GM23338 (cell line): ENCODE data around the gene ITCH. TPM values are rescaled to one million over a fixed set of nuclear protein-coding genes. Genes with fewer than 3 reads are reported as not detected.

Experiments used
- ATAC-seq: fragments of 200-7000 bp; cut with Tn5 transposase; 3 replicates; pipeline ENCODE4 v1.9.1; 2020
- DNase-seq: peaks from one replicate; pipeline ENCODE4 v3.0.0-alpha.2; 2015; ENCODE audit warnings: low spot score
- H2AFZ ChIP-seq: fragments of 200-600 bp; sonication (generic); 2 replicates; pipeline ENCODE4 v1.8.0; 2016; ENCODE audit warnings: antibody characterized with exemption, mild to moderate bottlenecking, moderate library complexity
- H3F3A ChIP-seq: fragments of 200-600 bp; sonication (generic); replicated peaks from 2 replicates; pipeline ENCODE4 v1.8.0; 2017; ENCODE audit warnings: antibody characterized with exemption, mixed run types, low read depth
- H3K27ac ChIP-seq: fragments of 200-600 bp; sonication (generic); 2 replicates; pipeline ENCODE4 v1.6.1; 2016; ENCODE audit warnings: low read depth
- H3K27me3 ChIP-seq: fragments of 200-600 bp; sonication (generic); 2 replicates; pipeline ENCODE4 v1.8.0; 2016; ENCODE audit warnings: mild to moderate bottlenecking, mixed run types, moderate library complexity; ENCODE audit not compliant: insufficient read depth
- H3K36me3 ChIP-seq: fragments of 200-600 bp; sonication (generic); 2 replicates; pipeline ENCODE4 v1.8.0; 2016; ENCODE audit warnings: mild to moderate bottlenecking; ENCODE audit not compliant: insufficient read depth
- H3K4me1 ChIP-seq: fragments of 200-600 bp; sonication (generic); 2 replicates; pipeline ENCODE4 v1.8.0; 2016; ENCODE audit warnings: mild to moderate bottlenecking, moderate library complexity; ENCODE audit not compliant: insufficient read depth
- H3K4me2 ChIP-seq: fragments of 200-600 bp; sonication (generic); 2 replicates; pipeline ENCODE4 v1.7.1; 2017; ENCODE audit warnings: mixed run types
- H3K4me3 ChIP-seq: fragments of 200-600 bp; sonication (generic); 2 replicates; pipeline ENCODE4 v1.6.1; 2016; ENCODE audit warnings: mixed run types
- H3K79me2 ChIP-seq: fragments of 200-600 bp; sonication (generic); replicated peaks from 2 replicates; pipeline ENCODE4 v1.8.0; 2017; ENCODE audit warnings: mild to moderate bottlenecking; ENCODE audit not compliant: insufficient read depth
- H3K9me2 ChIP-seq: fragments of 200-600 bp; sonication (generic); 2 replicates; pipeline ENCODE4 v1.8.0; 2017; ENCODE audit not compliant: insufficient read depth
- H4K20me1 ChIP-seq: fragments of 200-600 bp; sonication (generic); replicated peaks from 2 replicates; pipeline ENCODE4 v1.8.0; 2017; ENCODE audit warnings: mild to moderate bottlenecking; ENCODE audit not compliant: insufficient read depth
- H3K27ac Mint-ChIP-seq: 2 replicates; pipeline ENCODE4 v1.8.0; 2020; ENCODE audit warnings: inconsistent platforms, mild to moderate bottlenecking, moderate library complexity, mixed read lengths
- H3K27me3 Mint-ChIP-seq: 3 replicates; pipeline ENCODE4 v1.8.0; 2022; ENCODE audit warnings: low read depth, mild to moderate bottlenecking, moderate library complexity, mixed read lengths, inconsistent platforms; ENCODE audit not compliant: insufficient read depth, poor library complexity
- H3K36me3 Mint-ChIP-seq: 3 replicates; pipeline ENCODE4 v1.8.0; 2021; ENCODE audit warnings: low read depth, mild to moderate bottlenecking, inconsistent platforms, moderate library complexity, mixed read lengths
- H3K4me1 Mint-ChIP-seq: 3 replicates; pipeline ENCODE4 v1.8.0; 2020; ENCODE audit warnings: mild to moderate bottlenecking, inconsistent platforms, mixed read lengths
- H3K4me3 Mint-ChIP-seq: 3 replicates; pipeline ENCODE4 v1.8.0; 2021; ENCODE audit warnings: moderate library complexity, mild to moderate bottlenecking, inconsistent platforms, mixed read lengths
- H3K9me3 Mint-ChIP-seq: 3 replicates; pipeline ENCODE4 v1.8.0; 2020; ENCODE audit warnings: moderate library complexity, mild to moderate bottlenecking, inconsistent platforms, mixed read lengths
- CREB1 ChIP-seq: fragments of 250-450 bp; sonication (Bioruptor Pico); IDR thresholded peaks from 2 replicates; pipeline ENCODE4 v1.5.0; 2020; ENCODE audit warnings: low read depth, mild to moderate bottlenecking, moderate library complexity
- EZH2 ChIP-seq: fragments of 200-600 bp; sonication (generic); IDR thresholded peaks from one replicate; pipeline ENCODE4 v1.8.0; 2017; ENCODE audit warnings: antibody characterized with exemption, mild to moderate bottlenecking, low read depth; ENCODE audit not compliant: unreplicated experiment
- EZH2phosphoT487 ChIP-seq: fragments of 200-600 bp; sonication (generic); IDR thresholded peaks from one replicate; pipeline ENCODE4 v1.8.1; 2018; ENCODE audit warnings: antibody characterized with exemption; ENCODE audit not compliant: unreplicated experiment
- JUNB ChIP-seq: IDR thresholded peaks from one replicate; pipeline ENCODE4 v1.6.1; 2016; ENCODE audit warnings: antibody characterized with exemption; ENCODE audit not compliant: unreplicated experiment
- NANOG ChIP-seq: IDR thresholded peaks from 2 replicates; pipeline ENCODE4 v1.6.1; 2016; ENCODE audit warnings: antibody characterized with exemption, borderline replicate concordance
- POLR2AphosphoS5 ChIP-seq: IDR thresholded peaks from 2 replicates; pipeline ENCODE4 v1.6.1; 2016; ENCODE audit warnings: antibody characterized with exemption, low read depth
- STAT1 ChIP-seq: IDR thresholded peaks from one replicate; pipeline ENCODE4 v1.6.1; 2016; ENCODE audit warnings: antibody characterized with exemption; ENCODE audit not compliant: unreplicated experiment
- ZNF114 ChIP-seq: fragments of 250-450 bp; sonication (Bioruptor Pico); IDR thresholded peaks from 2 replicates; pipeline ENCODE4 v1.5.0; 2020; ENCODE audit warnings: mild to moderate bottlenecking, moderate library complexity
- ZNF331 ChIP-seq: fragments of 250-450 bp; sonication (Bioruptor Pico); IDR thresholded peaks from 2 replicates; pipeline ENCODE4 v1.5.0; 2020; ENCODE audit warnings: low read depth, mild to moderate bottlenecking, moderate library complexity
- polyA plus RNA-seq: library from polyadenylated mRNA; unstranded; fragments of >200 nt; fragmentation: Nextera tagmentation; extraction: Ambion mirVana; gene quantifications from 2 replicates; pipeline ENCODE4 v1.2.1, GENCODE V29; 2016
- total RNA-seq: library from RNA; depleted of rRNA; stranded (reverse); fragments of >200 nt; shearing (Covaris generic); gene quantifications from 2 replicates; pipeline ENCODE4 v1.2.3, GENCODE V29; 2014
- TF ChIP-seq, protein P1 (sequence below): IDR thresholded peaks from one replicate; pipeline ENCODE4 v1.6.1; 2018; ENCODE audit warnings: antibody characterized with exemption; ENCODE audit not compliant: unreplicated experiment
- TF ChIP-seq, protein P2 (sequence below), 2 experiments: fragments of 200-600 bp in 1 of 2; sonication (generic) in 1 of 2; conservative IDR thresholded peaks; 2 replicates each; pipeline versions ENCODE4 v1.5.1 to v1.6.1; 2016 to 2017; ENCODE audit warnings: antibody characterized with exemption in 2 of 2, low read depth in 2 of 2, mild to moderate bottlenecking in 2 of 2, moderate library complexity in 1 of 2
- TF ChIP-seq, protein P3 (sequence below): fragments of 250-450 bp; sonication (Bioruptor Pico); IDR thresholded peaks from 2 replicates; pipeline ENCODE4 v1.5.0; 2020; ENCODE audit warnings: mild to moderate bottlenecking, moderate library complexity
- TF ChIP-seq, protein P4 (sequence below): IDR thresholded peaks from 2 replicates; pipeline ENCODE4 v1.6.1; 2016; ENCODE audit warnings: antibody characterized with exemption

Gene ITCH
- total and polyA plus RNA-seq, 2 experiments from 2014 or later = 16.4 to 31.6 TPM

DNA sequence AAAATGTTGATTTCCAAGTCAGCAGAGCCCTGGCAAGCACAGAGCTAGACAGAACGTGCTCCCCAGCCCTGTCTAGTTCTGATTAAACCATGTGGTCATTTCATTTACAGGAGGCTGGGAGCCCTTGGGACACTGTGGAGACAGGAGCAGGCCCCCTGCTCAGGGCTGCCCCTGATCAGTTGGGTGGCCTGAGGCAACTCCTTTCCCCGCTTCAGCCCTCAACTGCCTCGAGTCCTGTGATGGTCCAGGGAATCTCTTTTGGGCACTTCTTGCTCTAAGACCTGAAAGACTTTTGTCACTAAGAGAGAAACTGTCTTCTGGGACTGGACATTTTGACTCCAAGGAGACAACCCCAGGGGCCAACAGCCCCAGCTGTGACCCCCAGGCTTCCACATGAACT is 166.7 kb downstream of the ITCH start:
- no peak overlapping the region for H3K4me2 ChIP-seq
- no peak overlapping the region for H2AFZ ChIP-seq
- no peak for TF ChIP-seq JUNB
- no peak for TF ChIP-seq ZNF114 (CRISPR knock-in tag)
- no peak for TF ChIP-seq STAT1
- TF ChIP-seq, protein P1, sequence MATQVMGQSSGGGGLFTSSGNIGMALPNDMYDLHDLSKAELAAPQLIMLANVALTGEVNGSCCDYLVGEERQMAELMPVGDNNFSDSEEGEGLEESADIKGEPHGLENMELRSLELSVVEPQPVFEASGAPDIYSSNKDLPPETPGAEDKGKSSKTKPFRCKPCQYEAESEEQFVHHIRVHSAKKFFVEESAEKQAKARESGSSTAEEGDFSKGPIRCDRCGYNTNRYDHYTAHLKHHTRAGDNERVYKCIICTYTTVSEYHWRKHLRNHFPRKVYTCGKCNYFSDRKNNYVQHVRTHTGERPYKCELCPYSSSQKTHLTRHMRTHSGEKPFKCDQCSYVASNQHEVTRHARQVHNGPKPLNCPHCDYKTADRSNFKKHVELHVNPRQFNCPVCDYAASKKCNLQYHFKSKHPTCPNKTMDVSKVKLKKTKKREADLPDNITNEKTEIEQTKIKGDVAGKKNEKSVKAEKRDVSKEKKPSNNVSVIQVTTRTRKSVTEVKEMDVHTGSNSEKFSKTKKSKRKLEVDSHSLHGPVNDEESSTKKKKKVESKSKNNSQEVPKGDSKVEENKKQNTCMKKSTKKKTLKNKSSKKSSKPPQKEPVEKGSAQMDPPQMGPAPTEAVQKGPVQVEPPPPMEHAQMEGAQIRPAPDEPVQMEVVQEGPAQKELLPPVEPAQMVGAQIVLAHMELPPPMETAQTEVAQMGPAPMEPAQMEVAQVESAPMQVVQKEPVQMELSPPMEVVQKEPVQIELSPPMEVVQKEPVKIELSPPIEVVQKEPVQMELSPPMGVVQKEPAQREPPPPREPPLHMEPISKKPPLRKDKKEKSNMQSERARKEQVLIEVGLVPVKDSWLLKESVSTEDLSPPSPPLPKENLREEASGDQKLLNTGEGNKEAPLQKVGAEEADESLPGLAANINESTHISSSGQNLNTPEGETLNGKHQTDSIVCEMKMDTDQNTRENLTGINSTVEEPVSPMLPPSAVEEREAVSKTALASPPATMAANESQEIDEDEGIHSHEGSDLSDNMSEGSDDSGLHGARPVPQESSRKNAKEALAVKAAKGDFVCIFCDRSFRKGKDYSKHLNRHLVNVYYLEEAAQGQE = no peak
- no peak for TF ChIP-seq POLR2AphosphoS5
- TF ChIP-seq, protein P2, sequence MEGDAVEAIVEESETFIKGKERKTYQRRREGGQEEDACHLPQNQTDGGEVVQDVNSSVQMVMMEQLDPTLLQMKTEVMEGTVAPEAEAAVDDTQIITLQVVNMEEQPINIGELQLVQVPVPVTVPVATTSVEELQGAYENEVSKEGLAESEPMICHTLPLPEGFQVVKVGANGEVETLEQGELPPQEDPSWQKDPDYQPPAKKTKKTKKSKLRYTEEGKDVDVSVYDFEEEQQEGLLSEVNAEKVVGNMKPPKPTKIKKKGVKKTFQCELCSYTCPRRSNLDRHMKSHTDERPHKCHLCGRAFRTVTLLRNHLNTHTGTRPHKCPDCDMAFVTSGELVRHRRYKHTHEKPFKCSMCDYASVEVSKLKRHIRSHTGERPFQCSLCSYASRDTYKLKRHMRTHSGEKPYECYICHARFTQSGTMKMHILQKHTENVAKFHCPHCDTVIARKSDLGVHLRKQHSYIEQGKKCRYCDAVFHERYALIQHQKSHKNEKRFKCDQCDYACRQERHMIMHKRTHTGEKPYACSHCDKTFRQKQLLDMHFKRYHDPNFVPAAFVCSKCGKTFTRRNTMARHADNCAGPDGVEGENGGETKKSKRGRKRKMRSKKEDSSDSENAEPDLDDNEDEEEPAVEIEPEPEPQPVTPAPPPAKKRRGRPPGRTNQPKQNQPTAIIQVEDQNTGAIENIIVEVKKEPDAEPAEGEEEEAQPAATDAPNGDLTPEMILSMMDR (conservative IDR thresholded peaks at IDR 0.05; ENCODE audit: low read depth in 2 of 2) = no peak
- TF ChIP-seq CREB1 (CRISPR knock-in tag) = no peak
- no peak for TF ChIP-seq ZNF331 (CRISPR knock-in tag)
- no peak for TF ChIP-seq EZH2phosphoT487
- TF ChIP-seq, protein P3, sequence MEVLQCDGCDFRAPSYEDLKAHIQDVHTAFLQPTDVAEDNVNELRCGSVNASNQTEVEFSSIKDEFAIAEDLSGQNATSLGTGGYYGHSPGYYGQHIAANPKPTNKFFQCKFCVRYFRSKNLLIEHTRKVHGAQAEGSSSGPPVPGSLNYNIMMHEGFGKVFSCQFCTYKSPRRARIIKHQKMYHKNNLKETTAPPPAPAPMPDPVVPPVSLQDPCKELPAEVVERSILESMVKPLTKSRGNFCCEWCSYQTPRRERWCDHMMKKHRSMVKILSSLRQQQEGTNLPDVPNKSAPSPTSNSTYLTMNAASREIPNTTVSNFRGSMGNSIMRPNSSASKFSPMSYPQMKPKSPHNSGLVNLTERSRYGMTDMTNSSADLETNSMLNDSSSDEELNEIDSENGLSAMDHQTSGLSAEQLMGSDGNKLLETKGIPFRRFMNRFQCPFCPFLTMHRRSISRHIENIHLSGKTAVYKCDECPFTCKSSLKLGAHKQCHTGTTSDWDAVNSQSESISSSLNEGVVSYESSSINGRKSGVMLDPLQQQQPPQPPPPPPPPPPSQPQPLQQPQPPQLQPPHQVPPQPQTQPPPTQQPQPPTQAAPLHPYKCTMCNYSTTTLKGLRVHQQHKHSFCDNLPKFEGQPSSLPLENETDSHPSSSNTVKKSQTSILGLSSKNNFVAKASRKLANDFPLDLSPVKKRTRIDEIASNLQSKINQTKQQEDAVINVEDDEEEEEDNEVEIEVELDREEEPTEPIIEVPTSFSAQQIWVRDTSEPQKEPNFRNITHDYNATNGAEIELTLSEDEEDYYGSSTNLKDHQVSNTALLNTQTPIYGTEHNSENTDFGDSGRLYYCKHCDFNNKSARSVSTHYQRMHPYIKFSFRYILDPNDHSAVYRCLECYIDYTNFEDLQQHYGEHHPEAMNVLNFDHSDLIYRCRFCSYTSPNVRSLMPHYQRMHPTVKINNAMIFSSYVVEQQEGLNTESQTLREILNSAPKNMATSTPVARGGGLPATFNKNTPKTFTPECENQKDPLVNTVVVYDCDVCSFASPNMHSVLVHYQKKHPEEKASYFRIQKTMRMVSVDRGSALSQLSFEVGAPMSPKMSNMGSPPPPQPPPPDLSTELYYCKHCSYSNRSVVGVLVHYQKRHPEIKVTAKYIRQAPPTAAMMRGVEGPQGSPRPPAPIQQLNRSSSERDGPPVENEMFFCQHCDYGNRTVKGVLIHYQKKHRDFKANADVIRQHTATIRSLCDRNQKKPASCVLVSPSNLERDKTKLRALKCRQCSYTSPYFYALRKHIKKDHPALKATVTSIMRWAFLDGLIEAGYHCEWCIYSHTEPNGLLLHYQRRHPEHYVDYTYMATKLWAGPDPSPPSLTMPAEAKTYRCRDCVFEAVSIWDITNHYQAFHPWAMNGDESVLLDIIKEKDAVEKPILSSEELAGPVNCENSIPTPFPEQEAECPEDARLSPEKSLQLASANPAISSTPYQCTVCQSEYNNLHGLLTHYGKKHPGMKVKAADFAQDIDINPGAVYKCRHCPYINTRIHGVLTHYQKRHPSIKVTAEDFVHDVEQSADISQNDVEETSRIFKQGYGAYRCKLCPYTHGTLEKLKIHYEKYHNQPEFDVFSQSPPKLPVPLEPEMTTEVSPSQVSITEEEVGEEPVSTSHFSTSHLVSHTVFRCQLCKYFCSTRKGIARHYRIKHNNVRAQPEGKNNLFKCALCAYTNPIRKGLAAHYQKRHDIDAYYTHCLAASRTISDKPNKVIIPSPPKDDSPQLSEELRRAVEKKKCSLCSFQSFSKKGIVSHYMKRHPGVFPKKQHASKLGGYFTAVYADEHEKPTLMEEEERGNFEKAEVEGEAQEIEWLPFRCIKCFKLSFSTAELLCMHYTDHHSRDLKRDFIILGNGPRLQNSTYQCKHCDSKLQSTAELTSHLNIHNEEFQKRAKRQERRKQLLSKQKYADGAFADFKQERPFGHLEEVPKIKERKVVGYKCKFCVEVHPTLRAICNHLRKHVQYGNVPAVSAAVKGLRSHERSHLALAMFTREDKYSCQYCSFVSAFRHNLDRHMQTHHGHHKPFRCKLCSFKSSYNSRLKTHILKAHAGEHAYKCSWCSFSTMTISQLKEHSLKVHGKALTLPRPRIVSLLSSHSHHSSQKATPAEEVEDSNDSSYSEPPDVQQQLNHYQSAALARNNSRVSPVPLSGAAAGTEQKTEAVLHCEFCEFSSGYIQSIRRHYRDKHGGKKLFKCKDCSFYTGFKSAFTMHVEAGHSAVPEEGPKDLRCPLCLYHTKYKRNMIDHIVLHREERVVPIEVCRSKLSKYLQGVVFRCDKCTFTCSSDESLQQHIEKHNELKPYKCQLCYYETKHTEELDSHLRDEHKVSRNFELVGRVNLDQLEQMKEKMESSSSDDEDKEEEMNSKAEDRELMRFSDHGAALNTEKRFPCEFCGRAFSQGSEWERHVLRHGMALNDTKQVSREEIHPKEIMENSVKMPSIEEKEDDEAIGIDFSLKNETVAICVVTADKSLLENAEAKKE (CRISPR knock-in tag) = no peak
- no peak for TF ChIP-seq NANOG
- TF ChIP-seq EZH2 = no peak
- TF ChIP-seq, protein P4, sequence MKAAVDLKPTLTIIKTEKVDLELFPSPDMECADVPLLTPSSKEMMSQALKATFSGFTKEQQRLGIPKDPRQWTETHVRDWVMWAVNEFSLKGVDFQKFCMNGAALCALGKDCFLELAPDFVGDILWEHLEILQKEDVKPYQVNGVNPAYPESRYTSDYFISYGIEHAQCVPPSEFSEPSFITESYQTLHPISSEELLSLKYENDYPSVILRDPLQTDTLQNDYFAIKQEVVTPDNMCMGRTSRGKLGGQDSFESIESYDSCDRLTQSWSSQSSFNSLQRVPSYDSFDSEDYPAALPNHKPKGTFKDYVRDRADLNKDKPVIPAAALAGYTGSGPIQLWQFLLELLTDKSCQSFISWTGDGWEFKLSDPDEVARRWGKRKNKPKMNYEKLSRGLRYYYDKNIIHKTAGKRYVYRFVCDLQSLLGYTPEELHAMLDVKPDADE = no peak
- H3K27me3 Mint-ChIP-seq = no peaks in the 10 kb centered on the region
- ATAC-seq (no peak), DNase-seq (no peak)
- no peak overlapping the region for H3K27ac Mint-ChIP-seq
- H3F3A ChIP-seq = no peaks in the 10 kb centered on the region
- no peaks in the 10 kb centered on the region for H3K4me1 ChIP-seq
- no peak overlapping the region for H3K27ac ChIP-seq
- no peak overlapping the region for H3K4me3 ChIP-seq
- H3K27me3 ChIP-seq = no peaks in the 10 kb centered on the region
- no peak overlapping the region for H3K4me3 Mint-ChIP-seq
- H3K36me3 Mint-ChIP-seq = peaks cover 57% of the 10 kb centered on the region
- H3K36me3 ChIP-seq = peaks cover 5% of the 10 kb centered on the region; the same call in 1 of the 2 replicates
- H3K4me1 Mint-ChIP-seq = no peaks in the 10 kb centered on the region
- no peaks in the 10 kb centered on the region for H3K9me2 ChIP-seq
- no peaks in the 10 kb centered on the region for H3K9me3 Mint-ChIP-seq
- H4K20me1 ChIP-seq = peaks cover 18% of the 10 kb centered on the region
- peaks cover 13% of the 10 kb centered on the region for H3K79me2 ChIP-seq
